ENCODE measurements around the gene CRK. TPM values are rescaled to one million over a fixed set of nuclear protein-coding genes. Genes with fewer than 3 reads are reported as not detected.

Gene CRK
- total and polyA plus RNA-seq, 10 of the 15 experiments (the other 5 are each of a cell fraction or from before 2014, with no cell fraction given): 11.1 to 23.8 (median 20.5) TPM

GRCh38 chr17:1379930-1380313, 76.1 kb downstream of the CRK start (continued):
- TF ChIP-seq NFYB (IDR thresholded peaks at IDR 0.05; ENCODE audit: insufficient read depth, low read depth, low read length): no peak
- no peak for TF ChIP-seq STAT1 (conservative IDR thresholded peaks at IDR 0.05)
- no peak for TF ChIP-seq RBBP5 (conservative IDR thresholded peaks at IDR 0.05)
- no peak for TF ChIP-seq ATF3 (IDR thresholded peaks at IDR 0.05; ENCODE audit: borderline replicate concordance, extremely low read depth, low read depth, low read length)
- no peak for TF ChIP-seq USF1 (IDR thresholded peaks at IDR 0.05; ENCODE audit: borderline replicate concordance, extremely low read length, insufficient read depth, low read depth, low read length)
- TF ChIP-seq ZBTB40 (IDR thresholded peaks at IDR 0.05; ENCODE audit: borderline replicate concordance): no peak
- TF ChIP-seq FOXM1 (IDR thresholded peaks at IDR 0.05; ENCODE audit: low read depth, low read length): no peak
- no peak for TF ChIP-seq KDM1A (IDR thresholded peaks at IDR 0.05; ENCODE audit: borderline replicate concordance)
- TF ChIP-seq MTA2 (IDR thresholded peaks at IDR 0.05; ENCODE audit: low read depth): no peak
- TF ChIP-seq BHLHE40 (IDR thresholded peaks at IDR 0.05; ENCODE audit: borderline replicate concordance in 1 of 2, low read depth in 2 of 2, low read length in 1 of 2): peak; percentile 55 to 64; a peak in 2 of 4 replicates
- TF ChIP-seq RELB (IDR thresholded peaks at IDR 0.05; ENCODE audit: low read depth): peak; percentile 97
- TF ChIP-seq BACH1 (IDR thresholded peaks at IDR 0.05; ENCODE audit: borderline replicate concordance): no peak
- no peak for TF ChIP-seq POLR2AphosphoS2 (IDR thresholded peaks at IDR 0.05; ENCODE audit: low read depth, low read length)
- no peak for TF ChIP-seq CBFB (IDR thresholded peaks at IDR 0.05; ENCODE audit: low read depth)
- TF ChIP-seq NBN (IDR thresholded peaks at IDR 0.05): peak; percentile 78
- TF ChIP-seq HDGF (IDR thresholded peaks at IDR 0.05): peak; percentile 53; the same call in 1 of the 2 replicates
- peak; percentile 35; the same call in 1 of the 2 replicates for TF ChIP-seq MAX (IDR thresholded peaks at IDR 0.05; ENCODE audit: low read depth, low read length)
- 0 out of 2 replicates have a peak, but pooled peaks have one; percentile 14 for TF ChIP-seq IKZF1 (conservative IDR thresholded peaks at IDR 0.05)
- TF ChIP-seq SKIL (IDR thresholded peaks at IDR 0.05; ENCODE audit: low read depth, poor library complexity, severe bottlenecking): peak; percentile 86
- no peak for TF ChIP-seq IRF4 (IDR thresholded peaks at IDR 0.05; ENCODE audit: low read depth, low read length)
- peak; percentile 78 for TF ChIP-seq RAD51 (IDR thresholded peaks at IDR 0.05)
- no peak for TF ChIP-seq YY1 (IDR thresholded peaks at IDR 0.05; ENCODE audit: low read depth, low read length)
- TF ChIP-seq TCF12 (IDR thresholded peaks at IDR 0.05; ENCODE audit: low read depth, low read length): no peak
